Lower leg skin (tissue), 4 donors: ENCODE results near the gene DRD1. TPM values are rescaled to one million over a fixed set of nuclear protein-coding genes. Genes with fewer than 3 reads are reported as not detected.

ENCODE experiments used
- DNase-seq, 2 donors: peaks; one replicate each; pipeline ENCODE4 v3.0.0-alpha.2; 2019; ENCODE audit warnings: low spot score in 2 of 2
- H3K4me3 ChIP-seq: fragments of 200-600 bp; sonication (generic); 2 replicates; pipeline ENCODE4 v1.5.1; 2017; ENCODE audit warnings: mild to moderate bottlenecking, low read depth; ENCODE audit not compliant: poor library complexity, severe bottlenecking
- CTCF ChIP-seq, 3 donors: fragments of 450-650 bp; IDR thresholded peaks; one replicate each; pipeline ENCODE4 v1.5.1; 2016; ENCODE audit warnings: antibody characterized with exemption in 3 of 3, mild to moderate bottlenecking in 3 of 3, moderate library complexity in 2 of 3
- POLR2A ChIP-seq, 2 donors: fragments of 450-650 bp; IDR thresholded peaks; one replicate each; pipeline ENCODE4 v1.6.1; 2016 to 2017; ENCODE audit warnings: antibody characterized with exemption in 2 of 2, mild to moderate bottlenecking in 1 of 2, moderate library complexity in 1 of 2
- WGBS, 2 donors: methylation state at CpG; one replicate each; pipeline ENCODE4 v1.1.5; 2018; 5-methylcytosine and 5-hydroxymethylcytosine counted together
- intact Hi-C: fragments of 100-400 bp; cut with DNase I; formaldehyde crosslinking; loops from one replicate; pipeline ENCODE4 v1.15.0; 2023; ENCODE audit warnings: low total_unique reads
- total RNA-seq, 4 donors: library from RNA; depleted of rRNA; stranded (reverse); fragments of >200 nt; gene quantifications; one replicate each; pipeline ENCODE4 v1.1.0, GENCODE V29; 2016

Gene DRD1
- total RNA-seq, 4 donors from 2014 or later: 0.06 to 0.23 (median 0.15) TPM; not detected in 1

- no peak for DNase-seq
- no peak for TF ChIP-seq POLR2A (IDR thresholded peaks at IDR 0.05)
- no peak for TF ChIP-seq CTCF (IDR thresholded peaks at IDR 0.05)
- intact Hi-C loops: no loop called here
- H3K4me3 ChIP-seq: no peak overlapping the region
Measured at GRCh38 chr5:175472378-175472777, 28.4 kb upstream of the DRD1 start.

GRCh38 chr5:175471628-175472027 is 27.6 kb upstream of the DRD1 start:
- H3K4me3 ChIP-seq: no peak overlapping the region
- 45 to 62% methylated on average over 6 of the region's 6 CpGs for WGBS, 2 donors
- intact Hi-C loops: no loop called here
- no peak for DNase-seq
- TF ChIP-seq CTCF (IDR thresholded peaks at IDR 0.05): no peak
- TF ChIP-seq POLR2A (IDR thresholded peaks at IDR 0.05): no peak

- TF ChIP-seq CTCF (IDR thresholded peaks at IDR 0.05) (no peak), POLR2A (IDR thresholded peaks at IDR 0.05) (no peak)
- intact Hi-C loops: no loop called here
- no peak for DNase-seq
- no peak overlapping the region for H3K4me3 ChIP-seq
- 68 to 72% methylated on average over 6 of the region's 6 CpGs for WGBS, 2 donors
Measured at GRCh38 chr5:175471196-175471595, 27.2 kb upstream of the DRD1 start.

- DNase-seq: no peak
- no peak overlapping the region for H3K4me3 ChIP-seq
- TF ChIP-seq CTCF (IDR thresholded peaks at IDR 0.05): no peak
- TF ChIP-seq POLR2A (IDR thresholded peaks at IDR 0.05): no peak
- intact Hi-C loops: no loop called here
- 53 to 56% methylated on average over 5 of the region's 5 CpGs for WGBS, 2 donors
Measured at GRCh38 chr5:175470781-175471180, 26.8 kb upstream of the DRD1 start.

GRCh38 chr5:175469916-175470315 is 25.9 kb upstream of the DRD1 start:
- no peak overlapping the region for H3K4me3 ChIP-seq
- TF ChIP-seq POLR2A (IDR thresholded peaks at IDR 0.05) (no peak), CTCF (IDR thresholded peaks at IDR 0.05) (no peak)
- DNase-seq: no peak
- intact Hi-C loops: no loop called here
- WGBS, 2 donors: 60 to 70% methylated on average over 3 of the region's 3 CpGs

- 97 to 100% methylated on average over 1 of the region's 1 CpG for WGBS, 2 donors
- intact Hi-C loops: no loop called here
- DNase-seq: no peak
- TF ChIP-seq POLR2A (IDR thresholded peaks at IDR 0.05): no peak
- no peak for TF ChIP-seq CTCF (IDR thresholded peaks at IDR 0.05)
- H3K4me3 ChIP-seq: no peak overlapping the region
Measured at GRCh38 chr5:175468892-175469291, 24.9 kb upstream of the DRD1 start.
